H9 (cell line): ENCODE results near the gene ALAS1. TPM values are rescaled to one million over a fixed set of nuclear protein-coding genes. Genes with fewer than 3 reads are reported as not detected.
A peak's percentile ranks its signal among the peaks of the same experiment; 100 is the strongest.

Source experiments
- DNase-seq: peaks from one replicate; pipeline ENCODE4 v3.0.0-alpha.2; 2017
- H2AFZ ChIP-seq: one replicate; pipeline ENCODE4 v1.6.1; 2013; ENCODE audit warnings: mild to moderate bottlenecking, low read length, control low read depth, moderate library complexity
- H2AK5ac ChIP-seq: 2 replicates; pipeline ENCODE4 v1.6.1; 2013; ENCODE audit warnings: low read length, control low read depth, mixed read lengths; ENCODE audit not compliant: insufficient read length
- H2BK120ac ChIP-seq: one replicate; pipeline ENCODE4 v1.6.1; 2013; ENCODE audit warnings: low read depth, mild to moderate bottlenecking, low read length, control low read depth, inconsistent platforms; ENCODE audit not compliant: poor library complexity, severe bottlenecking
- H2BK12ac ChIP-seq: 2 replicates; pipeline ENCODE4 v1.6.1; 2013; ENCODE audit warnings: low read length, control low read depth, mixed read lengths, low read depth; ENCODE audit not compliant: insufficient read length
- H2BK15ac ChIP-seq: 2 replicates; pipeline ENCODE4 v1.6.1; 2013; ENCODE audit warnings: low read depth, low read length, control low read depth
- H2BK20ac ChIP-seq: one replicate; pipeline ENCODE4 v1.6.1; 2013; ENCODE audit warnings: low read depth, mild to moderate bottlenecking, low read length, control low read depth, inconsistent platforms; ENCODE audit not compliant: poor library complexity, severe bottlenecking
- H2BK5ac ChIP-seq: 2 replicates; pipeline ENCODE4 v1.6.1; 2013; ENCODE audit warnings: low read length, control low read depth, mixed read lengths; ENCODE audit not compliant: insufficient read length
- H3K14ac ChIP-seq: 2 replicates; pipeline ENCODE4 v1.6.1; 2013; ENCODE audit warnings: low read length, control low read depth; ENCODE audit not compliant: insufficient read depth
- H3K18ac ChIP-seq: 2 replicates; pipeline ENCODE4 v1.6.1; 2013; ENCODE audit warnings: low read depth, mild to moderate bottlenecking, mixed read lengths, low read length, control low read depth; ENCODE audit not compliant: insufficient read length
- H3K23ac ChIP-seq: 2 replicates; pipeline ENCODE4 v1.6.1; 2013; ENCODE audit warnings: low read length, control low read depth, mixed read lengths, low read depth; ENCODE audit not compliant: insufficient read length
- H3K23me2 ChIP-seq: 2 replicates; pipeline ENCODE4 v1.6.1; 2013; ENCODE audit warnings: low read depth, mild to moderate bottlenecking, mixed read lengths, low read length, control low read depth; ENCODE audit not compliant: insufficient read length, poor library complexity, severe bottlenecking
- H3K27ac ChIP-seq: 2 replicates; pipeline ENCODE4 v1.5.1; 2013; ENCODE audit warnings: low read length, control low read depth, mixed read lengths, low read depth; ENCODE audit not compliant: insufficient read length
- H3K27me3 ChIP-seq: 2 replicates; pipeline ENCODE4 v1.6.1; 2013; ENCODE audit warnings: low read length, control low read depth, inconsistent platforms; ENCODE audit not compliant: insufficient read depth
- H3K4ac ChIP-seq: 2 replicates; pipeline ENCODE4 v1.6.1; 2013; ENCODE audit warnings: low read depth, mild to moderate bottlenecking, control low read depth, inconsistent platforms, low read length, moderate library complexity
- H3K4me1 ChIP-seq: 2 replicates; pipeline ENCODE4 v1.6.1; 2013; ENCODE audit warnings: low read length, control low read depth, inconsistent platforms; ENCODE audit not compliant: insufficient read depth
- H3K4me2 ChIP-seq: 2 replicates; pipeline ENCODE4 v1.6.1; 2013; ENCODE audit warnings: low read length, control low read depth, mixed read lengths; ENCODE audit not compliant: insufficient read length, insufficient read depth
- H3K56ac ChIP-seq: 2 replicates; pipeline ENCODE4 v1.6.1; 2013; ENCODE audit warnings: low read depth, mild to moderate bottlenecking, mixed read lengths, low read length, control low read depth; ENCODE audit not compliant: insufficient read length
- H3K79me1 ChIP-seq: 2 replicates; pipeline ENCODE4 v1.6.1; 2013; ENCODE audit warnings: low read depth, mild to moderate bottlenecking, moderate library complexity, low read length, control low read depth, inconsistent platforms; ENCODE audit not compliant: insufficient read depth, poor library complexity, severe bottlenecking
- H3K79me2 ChIP-seq: 2 replicates; pipeline ENCODE4 v1.6.1; 2013; ENCODE audit warnings: low read length, control low read depth, inconsistent platforms; ENCODE audit not compliant: insufficient read depth
- H3K9ac ChIP-seq: 2 replicates; pipeline ENCODE4 v1.6.1; 2013; ENCODE audit warnings: low read length, control low read depth, mixed read lengths; ENCODE audit not compliant: insufficient read length; ENCODE audit errors: extremely low read depth
- H3K9me3 ChIP-seq: one replicate; pipeline ENCODE4 v1.6.1; 2013; ENCODE audit warnings: low read depth, low read length, inconsistent platforms; ENCODE audit not compliant: control insufficient read depth
- H3T11ph ChIP-seq: one replicate; pipeline ENCODE4 v1.6.1; 2013; ENCODE audit warnings: mild to moderate bottlenecking, low read length, control low read depth, inconsistent platforms
- H4K20me1 ChIP-seq: one replicate; pipeline ENCODE4 v1.6.1; 2013; ENCODE audit not compliant: control insufficient read depth, insufficient read length, insufficient read depth
- H4K5ac ChIP-seq: 2 replicates; pipeline ENCODE4 v1.6.1; 2013; ENCODE audit warnings: low read depth, mild to moderate bottlenecking, mixed read lengths, low read length, control low read depth; ENCODE audit not compliant: insufficient read length
- H4K8ac ChIP-seq: replicated peaks from 2 replicates; pipeline ENCODE4 v1.6.1; 2013; ENCODE audit warnings: low read length, control low read depth, mixed read lengths, low read depth; ENCODE audit not compliant: insufficient read length
- H4K91ac ChIP-seq: 2 replicates; pipeline ENCODE4 v1.6.1; 2013; ENCODE audit warnings: low read depth, mild to moderate bottlenecking, moderate library complexity, mixed read lengths, low read length, control low read depth; ENCODE audit not compliant: insufficient read length
- H3K27ac Mint-ChIP-seq, 3 experiments: 2 replicates in 2 of 3; 3 replicates in 1 of 3; pipeline ENCODE4 v1.8.0; 2020 to 2021; ENCODE audit warnings: mixed read lengths in 3 of 3, mild to moderate bottlenecking in 1 of 3, moderate library complexity in 1 of 3
- H3K27me3 Mint-ChIP-seq: 2 replicates; pipeline ENCODE4 v1.8.0; 2021; ENCODE audit warnings: low read depth, mild to moderate bottlenecking, moderate library complexity, mixed read lengths
- H3K36me3 Mint-ChIP-seq, 3 experiments: 2 replicates in 2 of 3; 3 replicates in 1 of 3; pipeline ENCODE4 v1.8.0; 2020 to 2021; ENCODE audit warnings: low read depth in 3 of 3, mixed read lengths in 3 of 3; ENCODE audit not compliant: insufficient read depth in 1 of 3
- H3K4me1 Mint-ChIP-seq, 2 experiments: 2 replicates each; pipeline ENCODE4 v1.8.0; 2020; ENCODE audit warnings: mixed read lengths in 2 of 2
- H3K4me3 Mint-ChIP-seq, 2 experiments: 2 replicates in 1 of 2; 3 replicates in 1 of 2; pipeline ENCODE4 v1.8.0; 2020 to 2021; ENCODE audit warnings: mild to moderate bottlenecking in 2 of 2, mixed read lengths in 2 of 2, moderate library complexity in 1 of 2
- H3K9me3 Mint-ChIP-seq, 2 experiments: 2 replicates in 1 of 2; 3 replicates in 1 of 2; pipeline ENCODE4 v1.8.0; 2020; ENCODE audit warnings: mild to moderate bottlenecking in 2 of 2, mixed read lengths in 2 of 2, moderate library complexity in 1 of 2
- WGBS: extraction: QIAGEN DNeasy Blood & Tissue Kit; methylation state at CpG from one replicate; pipeline ENCODE4 v1.1.7; 2013; ENCODE audit warnings: missing lambda C conversion rate, low lambda C conversion rate, mixed read lengths; ENCODE audit not compliant: insufficient read length; ENCODE audit errors: extremely low coverage; 5-methylcytosine and 5-hydroxymethylcytosine counted together
- total RNA-seq: library from RNA; stranded (reverse); gene quantifications from 2 replicates; pipeline ENCODE4 v1.2.1, GENCODE V29; 2021
- TF ChIP-seq, protein P1 (sequence below): fragments of 200-600 bp; sonication (generic); conservative IDR thresholded peaks from 3 replicates; pipeline ENCODE4 v1.8.0; 2021; ENCODE audit warnings: antibody characterized with exemption, mild to moderate bottlenecking

Gene ALAS1
- total RNA-seq, 1 experiment from 2014 or later: 39.1 TPM

DNA sequence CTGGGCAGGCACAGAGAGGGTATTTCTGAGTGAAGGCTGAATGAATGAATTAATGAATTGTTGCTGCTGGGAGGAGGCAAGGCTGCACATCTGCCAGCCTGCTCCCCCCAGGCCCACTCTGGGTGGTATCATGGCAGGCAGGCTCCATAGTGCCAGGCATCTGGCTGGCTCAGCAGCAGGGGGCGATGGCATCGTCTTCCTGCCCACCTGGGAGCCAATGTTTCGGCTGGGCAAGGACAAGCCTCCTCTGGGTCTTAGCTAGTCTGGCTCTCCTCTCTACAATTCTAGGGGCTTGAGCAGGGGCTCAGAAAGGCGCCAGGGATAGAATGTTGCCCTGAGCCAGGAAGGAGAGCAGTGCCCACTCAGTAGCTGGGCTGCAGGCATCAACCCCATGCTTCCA, 29.2 kb downstream of the ALAS1 start:
- Histone ChIP-seq H3K9me3 (no peaks in the 10 kb centered on the region), H2BK20ac (no peak overlapping the region), H4K5ac (no peak overlapping the region), H3K23ac (no peak overlapping the region), H2AK5ac (no peak overlapping the region), H2BK12ac (no peak overlapping the region), H2BK15ac (no peak overlapping the region), H2AFZ (no peak overlapping the region), H3K79me2 (no peaks in the 10 kb centered on the region), H3K4me1 (no peaks in the 10 kb centered on the region), H4K91ac (no peak overlapping the region), H3K18ac (no peak overlapping the region), H3K27ac (no peak overlapping the region), H3K9ac (no peak overlapping the region), H2BK5ac (no peak overlapping the region), H4K20me1 (no peaks in the 10 kb centered on the region), H2BK120ac (no peak overlapping the region), H3K79me1 (no peaks in the 10 kb centered on the region), H3K27me3 (no peaks in the 10 kb centered on the region), H4K8ac (no peak overlapping the region), H3T11ph (no peak overlapping the region), H3K23me2 (no peaks in the 10 kb centered on the region), H3K4ac (no peak overlapping the region), H3K56ac (no peak overlapping the region), H3K4me2 (no peak overlapping the region), H3K14ac (no peak overlapping the region)
- H3K4me3 Mint-ChIP-seq: no peak overlapping the region
- no peaks in the 10 kb centered on the region; a peak in 2 of 5 replicates for H3K9me3 Mint-ChIP-seq
- DNase-seq: peak; percentile 23
- peaks cover 12 to 27% (median 22%) of the 10 kb centered on the region in 3 experiments for H3K36me3 Mint-ChIP-seq
- peaks cover 0 to 14% of the 10 kb centered on the region in 2 experiments; a peak in 3 of 4 replicates for H3K4me1 Mint-ChIP-seq
- no peaks in the 10 kb centered on the region; the same call in none of the 2 replicates for H3K27me3 Mint-ChIP-seq
- WGBS: no CpG with 5 or more reads among the region's 4 CpGs
- H3K27ac Mint-ChIP-seq: no peak overlapping the region
- TF ChIP-seq, protein P1, sequence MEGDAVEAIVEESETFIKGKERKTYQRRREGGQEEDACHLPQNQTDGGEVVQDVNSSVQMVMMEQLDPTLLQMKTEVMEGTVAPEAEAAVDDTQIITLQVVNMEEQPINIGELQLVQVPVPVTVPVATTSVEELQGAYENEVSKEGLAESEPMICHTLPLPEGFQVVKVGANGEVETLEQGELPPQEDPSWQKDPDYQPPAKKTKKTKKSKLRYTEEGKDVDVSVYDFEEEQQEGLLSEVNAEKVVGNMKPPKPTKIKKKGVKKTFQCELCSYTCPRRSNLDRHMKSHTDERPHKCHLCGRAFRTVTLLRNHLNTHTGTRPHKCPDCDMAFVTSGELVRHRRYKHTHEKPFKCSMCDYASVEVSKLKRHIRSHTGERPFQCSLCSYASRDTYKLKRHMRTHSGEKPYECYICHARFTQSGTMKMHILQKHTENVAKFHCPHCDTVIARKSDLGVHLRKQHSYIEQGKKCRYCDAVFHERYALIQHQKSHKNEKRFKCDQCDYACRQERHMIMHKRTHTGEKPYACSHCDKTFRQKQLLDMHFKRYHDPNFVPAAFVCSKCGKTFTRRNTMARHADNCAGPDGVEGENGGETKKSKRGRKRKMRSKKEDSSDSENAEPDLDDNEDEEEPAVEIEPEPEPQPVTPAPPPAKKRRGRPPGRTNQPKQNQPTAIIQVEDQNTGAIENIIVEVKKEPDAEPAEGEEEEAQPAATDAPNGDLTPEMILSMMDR: 0 out of 3 replicates have a peak, but pooled peaks have one; percentile 18
